GM21717 (cell line): ENCODE measurements around the gene RAET1E.
"Not testable (repeated sequence)": the region's sequence is repeated elsewhere in the genome, so short reads cannot be mapped to it uniquely, and the experiment has no call there.

ENCODE experiments used
- ATAC-seq: cut with Tn5 transposase; IDR thresholded peaks from one replicate; pipeline ENCODE4 v1.9.1; 2021; ENCODE audit warnings: mild to moderate bottlenecking, moderate library complexity; ENCODE audit not compliant: unreplicated experiment

The RAET1E gene

DNA sequence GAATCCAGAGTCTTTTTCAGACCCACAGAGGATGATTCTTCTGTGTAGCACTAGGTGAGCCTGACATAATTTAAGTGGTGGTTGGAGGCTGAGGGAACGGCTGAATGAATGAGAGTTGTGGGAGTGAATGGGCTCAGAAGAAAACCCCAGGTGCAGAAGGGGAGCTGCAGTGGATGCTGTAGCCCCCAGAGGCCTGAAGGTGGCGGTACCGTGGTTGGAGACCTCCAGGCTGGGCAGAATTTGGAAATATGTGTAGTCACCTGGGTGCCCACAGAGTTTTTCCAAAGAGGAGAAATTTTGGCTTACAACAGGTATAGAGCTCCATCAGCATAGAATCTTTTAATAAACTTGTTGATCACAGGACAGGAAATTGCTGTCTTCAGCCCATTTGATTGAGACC lies 31.5 kb upstream of the RAET1E start:
- ATAC-seq = no peak

DNA sequence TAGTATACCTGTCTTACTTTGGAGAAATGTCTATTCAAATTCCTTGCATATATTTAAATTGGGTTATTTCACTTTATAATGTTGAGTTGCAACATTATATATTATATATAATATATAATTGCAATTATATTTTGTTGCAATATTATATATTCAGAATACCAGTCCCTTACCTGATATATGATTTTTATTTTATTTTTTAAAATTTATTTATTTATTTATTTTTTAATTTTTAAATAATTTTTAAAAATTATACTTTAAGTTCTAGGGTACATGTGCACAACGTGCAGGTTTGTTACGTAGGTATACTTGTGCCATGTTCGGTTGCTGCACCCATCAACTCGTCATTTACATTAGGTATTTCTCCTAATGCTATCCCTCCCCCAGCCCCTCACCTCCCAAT lies 29.1 kb upstream of the RAET1E start:
- not testable (repeated sequence) for ATAC-seq

DNA sequence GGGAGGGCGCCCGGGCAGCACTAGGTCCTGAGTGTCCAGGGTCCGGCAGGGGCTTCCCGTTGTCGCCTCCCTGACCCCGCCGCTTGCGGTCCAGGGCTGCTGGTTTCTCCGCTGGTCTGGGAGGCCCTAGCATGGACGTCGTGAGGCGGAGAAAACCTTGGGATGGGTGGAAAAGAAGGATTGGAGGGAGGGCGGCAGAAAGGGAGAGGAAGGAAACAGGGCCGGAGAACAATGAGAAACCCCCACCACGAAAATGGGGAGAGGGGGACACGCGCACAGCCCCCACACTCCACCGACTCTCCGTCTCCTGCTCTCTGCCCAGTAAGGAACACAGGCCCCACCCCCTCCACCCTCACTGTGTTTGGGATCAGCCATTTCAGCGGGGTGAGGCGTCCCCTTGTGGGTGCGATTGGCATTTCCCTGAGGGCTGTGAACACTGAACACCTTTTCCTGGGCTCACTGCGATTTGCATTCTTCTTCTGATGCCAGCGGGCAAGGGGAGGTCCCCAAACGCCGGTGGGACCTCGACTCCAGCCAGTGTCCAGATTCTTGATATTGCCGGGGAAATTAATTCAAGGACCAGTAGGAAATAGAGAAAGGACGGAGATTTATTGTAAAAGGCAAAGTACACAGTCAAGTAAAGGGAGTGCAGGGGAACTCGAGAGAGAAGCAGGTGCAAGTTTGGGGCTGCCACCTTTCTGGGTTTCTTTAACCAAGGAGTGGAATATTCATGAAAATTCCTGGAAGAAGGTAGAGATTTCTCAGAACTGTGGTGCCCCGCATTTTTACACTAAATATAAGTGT lies 28.3 kb upstream of the RAET1E start:
- peak; percentile 63 for ATAC-seq

DNA sequence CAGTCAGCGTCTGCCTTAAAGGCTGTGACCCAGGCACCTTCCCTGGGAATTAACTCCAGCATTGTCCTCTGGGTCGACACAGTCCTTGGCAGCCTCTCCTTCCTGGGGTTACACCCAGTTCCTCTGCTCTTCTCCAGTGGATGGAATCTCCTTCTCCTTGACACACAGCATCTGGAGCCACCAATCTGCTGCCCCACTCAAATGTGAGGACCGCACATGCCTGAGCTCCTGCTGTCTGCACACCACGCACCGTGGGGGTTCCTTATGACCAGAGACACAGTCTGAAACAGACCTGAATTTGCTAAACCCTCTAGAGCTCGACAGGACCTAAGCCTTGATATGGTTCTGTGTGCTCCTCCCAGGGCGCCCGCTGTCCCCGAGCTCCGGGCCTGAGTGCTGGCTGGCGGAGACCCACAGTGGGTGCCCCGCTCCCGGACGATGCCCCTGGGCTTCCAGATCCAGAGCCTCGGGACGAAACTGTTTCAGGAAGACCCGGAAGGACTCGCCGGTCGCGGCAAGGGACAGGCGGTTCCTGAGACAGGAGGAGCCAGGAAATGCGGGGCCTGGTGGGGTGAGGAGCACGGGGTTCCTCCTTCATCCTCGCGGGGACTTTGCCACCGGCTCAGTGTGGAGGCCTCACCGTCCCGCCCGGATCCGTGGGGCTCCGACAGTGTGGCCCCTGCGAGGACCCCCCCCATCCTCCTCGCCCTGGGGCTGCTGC lies 27.5 kb upstream of the RAET1E start:
- ATAC-seq = no peak

DNA sequence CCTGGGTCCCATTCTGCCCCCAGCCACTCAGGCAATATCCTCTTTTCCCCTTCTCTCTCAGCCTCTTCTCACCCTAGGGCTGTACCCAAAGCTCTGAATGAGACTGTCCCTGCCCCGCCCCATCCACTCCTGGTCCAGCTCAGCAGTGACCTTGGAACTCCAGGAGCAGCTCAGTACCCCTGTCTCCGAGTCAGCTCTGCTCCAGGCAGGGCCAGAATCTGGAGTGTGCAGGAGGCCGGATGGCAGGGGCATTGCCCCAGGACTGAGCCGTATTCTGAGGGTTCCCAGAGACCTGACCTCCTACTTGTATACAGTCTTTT lies 27.0 kb upstream of the RAET1E start:
- no peak for ATAC-seq

DNA sequence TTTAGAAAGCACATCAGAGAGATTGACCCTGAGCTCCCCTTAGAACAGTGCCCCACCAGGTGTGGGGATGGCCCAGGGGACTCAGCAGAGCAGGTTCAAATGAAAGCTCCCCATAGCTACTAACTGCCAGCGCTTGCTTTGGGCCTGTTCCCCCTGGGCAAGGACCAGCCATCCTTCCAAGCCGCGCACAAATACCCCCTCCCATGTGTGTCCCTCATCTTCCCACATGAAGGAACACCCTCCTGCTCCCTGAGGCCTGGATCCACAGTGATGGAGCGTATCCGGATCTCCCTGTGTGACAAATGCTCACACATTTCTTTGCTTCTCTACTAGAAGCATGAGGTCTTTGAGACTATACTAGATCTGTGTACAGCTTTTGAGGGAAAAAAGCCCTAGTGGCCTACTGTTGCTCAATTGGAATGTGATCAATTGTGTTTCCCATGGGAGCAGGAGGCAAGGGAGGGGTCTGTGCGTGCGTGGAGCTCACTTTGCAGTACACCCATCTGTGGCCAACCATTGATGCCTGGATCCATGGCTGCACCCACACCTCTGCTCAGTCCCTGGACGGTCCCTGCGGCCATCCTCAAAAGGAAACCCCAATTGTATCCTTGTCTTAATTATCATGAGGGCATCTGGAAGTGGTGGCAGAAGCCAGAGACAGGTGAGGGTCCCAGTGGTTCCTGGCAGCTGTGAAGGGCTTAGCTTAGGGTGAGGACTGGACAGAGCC lies 26.5 kb upstream of the RAET1E start:
- ATAC-seq = no peak

DNA sequence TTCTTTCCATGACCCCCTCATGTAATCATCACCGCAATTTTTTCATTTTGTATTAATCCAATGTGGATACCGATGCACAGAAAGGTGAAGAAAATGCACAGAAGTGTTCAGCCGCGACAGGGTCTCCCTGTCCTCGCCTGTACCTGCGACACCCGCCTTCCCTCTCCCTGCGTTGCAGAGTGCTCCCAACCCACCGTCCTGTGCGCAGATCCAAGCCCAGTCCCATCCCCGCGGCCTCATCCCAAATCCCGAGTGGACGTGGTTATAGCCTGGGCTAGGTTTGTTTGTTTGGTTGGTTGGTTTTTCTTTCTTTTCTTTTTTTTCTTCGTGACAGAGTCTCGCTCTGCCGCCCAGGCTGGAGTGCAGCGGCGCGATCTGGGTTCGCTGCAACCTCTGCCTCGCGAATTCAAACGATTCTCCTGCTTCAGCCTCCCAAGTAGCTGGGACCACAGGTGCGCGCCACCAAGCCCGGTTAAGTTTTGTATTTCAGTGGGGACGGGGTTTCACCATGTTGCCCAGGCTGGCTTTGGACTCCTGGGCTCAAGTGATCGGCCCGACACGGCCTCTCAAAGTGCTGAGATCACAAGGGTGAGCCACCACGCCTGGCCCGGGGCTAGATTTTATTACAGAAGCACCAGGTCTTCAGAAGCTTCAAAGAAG lies 25.5 kb upstream of the RAET1E start:
- ATAC-seq = no peak

DNA sequence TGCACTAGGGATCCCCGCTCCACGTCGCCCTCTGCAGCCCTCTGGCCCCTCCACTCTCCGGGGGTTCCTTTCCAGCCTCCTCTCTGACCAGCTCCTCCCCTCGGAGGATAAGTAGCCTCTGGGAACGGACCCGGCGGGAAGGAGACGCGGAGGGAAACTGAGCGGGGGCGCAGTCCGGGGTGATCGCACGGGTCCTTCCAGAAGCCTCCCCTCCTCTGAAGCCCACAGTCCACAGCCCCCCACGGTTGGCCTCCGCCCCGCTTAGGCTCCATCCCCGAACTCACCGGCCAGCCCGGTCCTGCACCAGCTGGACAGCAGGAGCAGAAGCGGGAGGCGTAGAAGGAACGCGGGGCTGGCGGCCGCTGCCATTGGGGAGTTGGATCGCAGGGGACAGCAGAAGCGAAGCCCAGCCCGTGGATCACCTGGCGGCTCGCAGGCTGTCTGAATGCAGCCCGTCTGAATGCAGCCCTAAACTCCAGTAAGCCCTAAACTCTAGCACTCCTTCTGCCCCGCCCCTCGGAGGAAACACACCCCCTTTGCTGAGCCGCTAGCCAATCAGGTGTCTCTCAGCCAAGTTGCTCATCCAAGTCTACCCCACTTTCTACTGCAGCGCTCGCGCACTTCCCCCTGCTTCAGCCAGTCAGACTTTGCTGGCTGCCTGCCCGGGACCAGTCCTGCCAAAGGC lies 24.9 kb upstream of the RAET1E start, which contains the start of gene RAET1G:
Gene RAET1G, minus strand, starts transcription at position 480 of the 685 bp plus-strand sequence. Its CDS starts 111 bp downstream, at position 369.
- no peak for ATAC-seq

DNA sequence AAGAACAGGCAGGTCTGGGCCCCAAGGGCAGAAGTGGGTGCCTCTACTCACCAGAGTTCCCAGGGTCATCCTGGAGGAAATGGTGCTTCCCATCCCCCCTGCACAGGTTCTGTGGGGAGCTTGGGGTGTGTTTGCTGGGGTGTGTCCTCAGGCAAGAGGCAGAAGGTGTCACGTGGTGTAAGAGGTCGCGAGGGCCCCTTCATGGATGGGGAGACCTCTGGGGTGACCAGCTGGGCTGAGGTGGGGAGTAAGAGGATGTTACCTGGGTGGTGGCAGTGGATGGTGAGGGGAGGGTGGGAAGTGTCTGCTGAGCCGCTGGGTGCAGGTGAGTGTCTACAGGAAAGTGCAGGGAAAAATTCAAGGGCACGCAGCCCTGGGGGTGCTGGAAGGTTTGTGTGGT lies 24.2 kb upstream of the RAET1E start:
- not testable (repeated sequence) for ATAC-seq

DNA sequence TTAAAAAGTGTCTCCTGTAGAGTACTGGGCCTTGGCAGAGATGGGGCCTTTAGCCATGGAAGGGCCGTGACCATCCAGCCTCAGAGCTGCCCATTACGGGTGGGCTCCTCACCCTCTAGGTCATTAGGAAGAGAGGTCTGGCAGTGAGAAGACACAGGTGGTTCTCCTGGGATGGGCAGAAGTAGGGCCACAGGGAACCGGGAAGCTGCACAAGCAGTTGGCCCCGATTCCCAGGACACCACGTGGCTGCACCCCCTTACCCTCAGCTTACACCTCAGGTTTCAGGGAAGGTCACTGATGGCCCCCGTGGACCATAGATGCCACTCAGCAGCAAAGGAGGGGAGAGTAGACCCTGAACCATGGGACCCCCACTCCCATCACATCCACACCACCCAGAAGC lies 23.4 kb upstream of the RAET1E start:
- ATAC-seq = no peak

DNA sequence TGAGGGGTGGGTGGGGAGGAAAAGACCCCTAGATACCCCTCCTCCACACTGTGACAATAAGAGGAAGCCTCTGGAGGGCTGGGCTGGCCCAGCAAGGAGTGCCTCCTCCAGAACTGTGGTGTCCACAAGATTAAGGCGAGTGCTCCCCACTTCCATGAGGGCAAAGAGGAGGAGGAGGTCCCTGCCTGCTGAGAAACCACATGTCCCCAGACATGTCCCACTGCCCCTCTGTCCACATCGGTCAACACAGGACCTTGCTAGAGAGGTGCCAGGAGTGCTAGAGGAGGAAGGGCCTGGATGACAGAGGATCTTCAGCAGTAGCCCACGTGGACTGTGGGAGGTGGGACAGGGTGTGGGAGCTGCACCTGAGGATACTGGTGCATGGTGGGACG lies 21.9 kb upstream of the RAET1E start:
- ATAC-seq = no peak

DNA sequence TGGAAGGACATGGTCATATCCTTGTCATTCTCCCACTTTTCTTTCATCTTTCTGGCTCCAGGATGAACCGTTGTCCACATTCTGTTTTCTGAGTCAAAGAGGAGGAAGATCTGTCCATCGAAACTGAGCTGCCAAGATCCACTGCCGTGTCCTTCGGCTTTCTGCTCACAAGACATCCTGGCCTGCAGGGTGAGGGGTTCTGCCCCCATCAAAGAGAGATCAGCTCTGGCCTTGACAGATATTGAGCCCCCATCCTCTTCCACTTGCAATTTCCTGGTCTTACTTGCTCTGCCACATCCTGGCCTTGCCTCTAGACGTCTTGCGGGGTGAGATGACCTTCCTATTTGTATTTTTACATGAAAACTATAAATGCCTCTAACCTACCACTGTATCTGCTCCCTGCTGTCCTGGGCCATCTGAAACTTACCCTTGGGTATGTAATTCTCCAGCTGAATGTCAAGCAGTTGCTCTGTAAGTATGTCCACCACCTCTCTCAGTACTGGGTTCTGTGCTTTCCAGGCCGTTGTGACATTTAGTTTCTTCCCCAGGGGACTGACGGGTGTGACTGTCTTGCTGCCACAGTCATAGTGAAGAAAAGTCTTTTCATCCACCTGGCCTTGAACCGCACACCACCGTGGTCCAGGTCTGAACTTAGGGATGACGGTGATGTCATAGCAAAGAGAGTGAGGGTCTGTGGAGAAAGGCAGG lies 21.4 kb upstream of the RAET1E start:
- ATAC-seq = not testable (repeated sequence)

DNA sequence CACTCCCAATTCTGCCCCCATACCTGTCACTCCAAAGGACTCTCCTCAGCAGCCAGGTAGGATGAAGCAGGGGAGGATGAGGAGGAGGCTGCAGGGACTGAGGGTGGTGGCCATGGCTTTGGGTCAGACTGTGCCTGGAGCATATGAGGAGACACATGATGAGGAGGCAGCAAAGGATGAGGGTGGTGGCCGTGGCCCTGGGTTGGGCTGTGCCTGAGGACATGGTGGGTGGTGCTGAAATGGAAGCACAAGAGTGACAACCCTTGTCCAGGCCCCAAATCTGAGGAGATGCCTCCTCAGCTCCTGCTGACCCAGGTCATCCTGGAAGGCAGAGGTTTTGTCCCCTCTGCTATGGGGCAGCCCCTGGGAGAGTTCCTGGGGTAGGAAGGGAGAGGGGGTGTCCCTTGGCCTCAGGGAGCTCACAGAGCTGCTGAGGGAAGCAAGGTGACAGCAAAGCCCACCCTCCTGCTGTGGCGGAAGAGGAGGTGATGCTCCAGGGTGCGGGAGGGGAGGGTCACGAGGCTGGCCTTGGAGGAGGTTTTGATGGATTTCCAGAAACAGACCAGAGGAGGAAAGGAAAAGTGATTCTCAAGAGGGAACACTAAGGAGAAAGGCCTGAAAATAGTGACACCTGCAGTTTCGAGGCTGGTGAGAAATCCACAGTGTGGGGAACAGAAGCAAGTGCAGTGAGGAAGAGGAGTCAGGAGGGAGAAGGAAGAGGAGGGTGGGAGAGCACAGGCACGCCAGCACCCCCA lies 20.4 kb upstream of the RAET1E start:
- no peak for ATAC-seq

DNA sequence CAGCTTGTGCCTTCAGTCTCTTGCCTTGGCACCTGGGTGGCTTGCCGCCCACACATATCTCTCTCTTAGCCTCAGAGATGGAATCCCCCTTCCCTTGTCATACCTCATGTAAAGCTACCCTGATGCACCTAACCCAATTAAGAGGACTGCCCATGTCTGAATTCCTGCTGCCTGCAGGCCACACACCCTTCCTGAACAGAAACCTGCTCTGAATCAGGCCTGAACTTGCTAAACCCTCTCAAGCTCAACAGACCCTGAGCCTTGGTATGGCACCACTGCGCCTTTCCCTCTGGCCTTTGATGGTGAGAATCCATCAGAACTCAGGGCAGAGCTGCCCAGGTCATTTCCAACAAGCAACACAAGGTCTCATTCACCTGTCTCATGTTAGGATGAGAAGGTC lies 19.8 kb upstream of the RAET1E start:
- ATAC-seq = no peak

DNA sequence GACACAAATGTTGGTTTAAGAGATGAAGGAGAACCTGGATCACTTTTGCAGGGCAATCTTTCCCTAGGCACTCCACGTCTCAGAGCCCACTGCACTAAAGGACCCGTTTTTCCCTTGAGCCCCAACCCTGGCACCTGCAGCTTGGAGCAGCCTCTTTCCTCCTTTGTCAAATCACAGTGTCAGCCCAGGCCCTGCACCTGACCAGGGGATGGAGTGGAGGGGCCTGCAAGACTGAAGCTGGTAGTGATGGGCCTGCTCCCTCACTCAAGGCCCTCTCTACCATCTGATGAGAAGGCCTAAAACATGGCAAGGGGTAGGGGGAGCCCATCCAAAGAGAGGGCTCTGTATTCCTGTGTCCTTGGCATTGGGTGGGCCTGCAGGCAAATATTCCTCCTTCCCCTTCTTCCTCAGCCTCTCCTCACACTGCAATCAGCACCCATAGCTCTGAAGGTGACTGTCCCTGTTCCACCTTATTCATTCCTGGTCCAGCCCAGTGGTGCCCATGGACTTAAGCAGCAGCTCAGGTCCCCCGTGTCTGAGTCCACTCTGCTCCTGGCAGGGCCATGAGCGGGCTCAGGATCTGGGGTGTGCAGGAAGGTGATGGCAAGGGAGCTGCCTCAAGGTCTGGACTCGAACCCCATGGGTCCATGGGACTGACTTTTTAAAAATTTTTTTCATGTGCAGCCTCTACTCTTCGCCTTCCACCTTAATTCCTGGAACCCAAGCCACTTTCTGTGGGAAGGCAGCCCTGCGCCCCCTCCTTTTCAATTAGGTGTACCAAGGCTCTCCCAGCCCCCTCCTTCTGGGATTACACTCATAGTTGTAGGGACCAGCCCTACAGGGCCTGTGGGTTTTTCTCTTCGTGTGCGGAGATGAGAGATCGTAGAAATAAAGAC lies 18.3 kb upstream of the RAET1E start:
- ATAC-seq = no peak

DNA sequence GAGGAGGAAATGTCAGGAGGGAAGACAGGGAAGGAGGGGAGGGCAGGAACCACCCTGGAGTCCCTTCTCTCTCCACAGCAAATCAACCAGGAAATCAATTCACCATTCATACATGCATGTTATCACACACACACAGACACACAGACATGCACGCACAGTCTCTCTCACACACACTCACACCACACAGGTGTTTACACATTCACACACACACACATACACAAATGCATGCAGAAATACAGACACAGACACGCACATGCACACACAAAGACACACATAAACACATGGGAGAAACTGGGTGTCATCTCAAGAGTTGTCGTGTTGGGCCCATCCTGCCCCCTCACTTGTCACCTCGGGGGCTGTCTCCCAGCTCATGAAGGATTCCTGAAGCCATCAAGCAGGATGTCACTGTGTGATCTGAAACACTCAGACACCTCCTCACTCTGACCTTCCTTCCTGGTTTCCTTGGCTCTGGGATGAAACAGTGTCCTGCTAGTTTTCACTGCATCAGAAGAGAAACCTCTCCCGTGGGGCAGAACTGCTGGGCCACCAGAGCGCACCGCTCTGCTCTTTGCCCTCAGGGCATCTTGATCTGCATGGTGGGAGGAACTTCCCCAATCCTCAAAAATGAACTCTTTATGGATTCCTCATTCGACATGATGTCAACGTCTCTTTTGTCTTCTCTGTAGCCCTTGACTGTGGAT lies 15.8 kb upstream of the RAET1E start:
- no peak for ATAC-seq

DNA sequence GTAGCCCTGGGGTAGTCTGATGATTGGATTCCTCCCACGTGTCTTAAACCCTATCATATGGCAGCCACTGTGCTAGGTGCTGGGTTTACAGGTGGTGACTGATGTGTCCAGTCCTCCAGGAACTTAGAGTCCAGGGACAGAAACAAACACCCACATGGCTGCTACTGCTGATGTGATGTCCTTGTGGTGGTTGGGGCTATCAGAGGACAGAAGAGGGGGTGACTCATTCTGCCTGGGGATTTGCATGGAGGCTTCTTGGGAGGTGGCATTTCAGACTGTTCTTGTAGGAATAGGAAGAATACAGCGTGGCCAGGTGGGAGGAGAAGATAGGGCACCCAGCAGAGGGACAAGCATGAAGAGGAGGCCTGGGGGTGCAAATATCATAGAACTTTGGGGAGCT lies 15.2 kb upstream of the RAET1E start:
- ATAC-seq = no peak

DNA sequence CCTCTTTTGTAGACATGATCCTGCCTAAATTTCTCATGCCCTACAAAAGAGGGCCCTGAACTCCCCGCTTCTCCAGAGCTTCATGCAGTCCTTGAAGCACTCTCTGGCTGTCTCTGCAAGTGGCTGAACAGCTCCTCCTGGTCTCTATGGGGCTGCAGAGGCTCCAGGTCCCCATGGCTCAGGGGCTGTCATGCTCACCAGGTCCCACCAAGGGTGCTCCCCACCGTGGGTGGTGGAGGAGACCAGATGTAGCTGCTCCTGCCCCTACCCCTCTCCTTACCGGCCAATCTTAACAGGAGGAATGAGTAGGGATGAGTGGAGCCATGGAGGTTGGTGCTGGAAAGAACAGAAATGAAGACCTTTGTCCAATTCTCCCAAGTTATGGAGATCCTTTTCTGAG lies 14.8 kb upstream of the RAET1E start:
- ATAC-seq = not testable (repeated sequence)
